Measurements from ENCODE around the gene HEATR3. TPM values are rescaled to one million over a fixed set of nuclear protein-coding genes. Genes with fewer than 3 reads are reported as not detected.

The HEATR3 gene
- total RNA-seq, 1 donor from 2014 or later, result 27.9 TPM

- no peak overlapping the region for H3K27ac Mint-ChIP-seq (ENCODE audit: unreplicated experiment)
- no peaks in the 10 kb centered on the region for H3K36me3 Mint-ChIP-seq (ENCODE audit: unreplicated experiment)
- no peaks in the 10 kb centered on the region for H3K9me3 Mint-ChIP-seq (ENCODE audit: unreplicated experiment)
Observed at GRCh38 chr16:50139580-50139979, 73.8 kb downstream of the HEATR3 start.

GRCh38 chr16:50144211-50144610 lies 78.4 kb downstream of the HEATR3 start:
- no peak overlapping the region for H3K27ac Mint-ChIP-seq (ENCODE audit: unreplicated experiment)
- no peak for DNase-seq
- peaks cover 2% of the 10 kb centered on the region for H3K9me3 Mint-ChIP-seq (ENCODE audit: unreplicated experiment)
- no peaks in the 10 kb centered on the region for H3K36me3 Mint-ChIP-seq (ENCODE audit: unreplicated experiment)
- H3K4me1 Mint-ChIP-seq (ENCODE audit: low read depth, unreplicated experiment), result no peaks in the 10 kb centered on the region
- H3K27me3 Mint-ChIP-seq (ENCODE audit: unreplicated experiment), result peaks cover 2% of the 10 kb centered on the region
- no peak overlapping the region for H3K4me3 Mint-ChIP-seq (ENCODE audit: unreplicated experiment)
- TF ChIP-seq CTCF (IDR thresholded peaks at IDR 0.05; ENCODE audit: partially characterized antibody, unreplicated experiment), result no peak

More at GRCh38 chr16:50139580-50139979, 73.8 kb downstream of the HEATR3 start:
- Mint-ChIP-seq H3K4me1 (ENCODE audit: low read depth, unreplicated experiment) (no peaks in the 10 kb centered on the region), H3K4me3 (ENCODE audit: unreplicated experiment) (no peak overlapping the region), H3K27me3 (ENCODE audit: unreplicated experiment) (no peaks in the 10 kb centered on the region)
- no peak for TF ChIP-seq CTCF (IDR thresholded peaks at IDR 0.05; ENCODE audit: partially characterized antibody, unreplicated experiment)
- no peak for DNase-seq

- H3K4me3 Mint-ChIP-seq (ENCODE audit: unreplicated experiment), result no peak overlapping the region
Observed at GRCh38 chr16:50146479-50147435, 81.0 kb downstream of the HEATR3 start.

GRCh38 chr16:50151322-50151721 lies 85.6 kb downstream of the HEATR3 start:
- no peak for TF ChIP-seq CTCF (IDR thresholded peaks at IDR 0.05; ENCODE audit: partially characterized antibody, unreplicated experiment)
- peaks cover 9% of the 10 kb centered on the region for H3K9me3 Mint-ChIP-seq (ENCODE audit: unreplicated experiment)
- peaks cover 15% of the 10 kb centered on the region for H3K4me1 Mint-ChIP-seq (ENCODE audit: low read depth, unreplicated experiment)
- DNase-seq, result no peak
- peaks cover 12% of the 10 kb centered on the region for H3K27me3 Mint-ChIP-seq (ENCODE audit: unreplicated experiment)
- H3K27ac Mint-ChIP-seq (ENCODE audit: unreplicated experiment), result no peak overlapping the region
- H3K4me3 Mint-ChIP-seq (ENCODE audit: unreplicated experiment), result no peak overlapping the region
- H3K36me3 Mint-ChIP-seq (ENCODE audit: unreplicated experiment), result no peaks in the 10 kb centered on the region

More at GRCh38 chr16:50146479-50147435, 81.0 kb downstream of the HEATR3 start:
- no peak for TF ChIP-seq CTCF (IDR thresholded peaks at IDR 0.05; ENCODE audit: partially characterized antibody, unreplicated experiment)
- H3K9me3 Mint-ChIP-seq (ENCODE audit: unreplicated experiment), result peaks cover 2% of the 10 kb centered on the region
- H3K27me3 Mint-ChIP-seq (ENCODE audit: unreplicated experiment), result peaks cover 7% of the 10 kb centered on the region
- H3K36me3 Mint-ChIP-seq (ENCODE audit: unreplicated experiment), result no peaks in the 10 kb centered on the region
- H3K27ac Mint-ChIP-seq (ENCODE audit: unreplicated experiment), result no peak overlapping the region
- no peaks in the 10 kb centered on the region for H3K4me1 Mint-ChIP-seq (ENCODE audit: low read depth, unreplicated experiment)
- no peak for DNase-seq

- Mint-ChIP-seq H3K9me3 (ENCODE audit: unreplicated experiment) (peaks cover 9% of the 10 kb centered on the region), H3K36me3 (ENCODE audit: unreplicated experiment) (no peaks in the 10 kb centered on the region), H3K27me3 (ENCODE audit: unreplicated experiment) (peaks cover 11% of the 10 kb centered on the region), H3K27ac (ENCODE audit: unreplicated experiment) (peak overlapping the region; percentile 64), H3K4me1 (ENCODE audit: low read depth, unreplicated experiment) (peaks cover 15% of the 10 kb centered on the region), H3K4me3 (ENCODE audit: unreplicated experiment) (peak overlapping the region; percentile 93)
- TF ChIP-seq CTCF (IDR thresholded peaks at IDR 0.05; ENCODE audit: partially characterized antibody, unreplicated experiment), result no peak
- no peak for DNase-seq
Observed at GRCh38 chr16:50151756-50152155, 86.0 kb downstream of the HEATR3 start.
